GM12873 (cell line): ENCODE data around the gene PIGU.

Experiments used
- CTCF ChIP-seq: IDR thresholded peaks from 2 replicates; pipeline ENCODE4 v1.5.1; 2012; ENCODE audit warnings: low read depth, mild to moderate bottlenecking, moderate library complexity, low read length, control low read depth; ENCODE audit not compliant: insufficient read depth; ENCODE audit errors: missing control alignments

The PIGU gene

GRCh38 chr20:34712525-34713192 is 35.8 kb upstream of the PIGU start:
- no peak for TF ChIP-seq CTCF

GRCh38 chr20:34711813-34712430 is 35.0 kb upstream of the PIGU start:
- TF ChIP-seq CTCF = no peak

GRCh38 chr20:34710861-34711574 is 34.1 kb upstream of the PIGU start:
- no peak for TF ChIP-seq CTCF

GRCh38 chr20:34710568-34710839 is 33.6 kb upstream of the PIGU start:
- no peak for TF ChIP-seq CTCF

- TF ChIP-seq CTCF = no peak
These were observed 33.1 kb upstream of the PIGU start for GRCh38 chr20:34709831-34710567.

GRCh38 chr20:34709044-34709830 is 32.3 kb upstream of the PIGU start:
- no peak for TF ChIP-seq CTCF
